HPDE6-E6E7 (cell line): ENCODE results near the gene KLHL2.

ENCODE experiments used
- DNase-seq: peaks from one replicate; pipeline ENCODE4 v3.0.0; 2011; ENCODE audit warnings: missing footprints; ENCODE audit errors: extremely low spot score

Gene KLHL2

DNA sequence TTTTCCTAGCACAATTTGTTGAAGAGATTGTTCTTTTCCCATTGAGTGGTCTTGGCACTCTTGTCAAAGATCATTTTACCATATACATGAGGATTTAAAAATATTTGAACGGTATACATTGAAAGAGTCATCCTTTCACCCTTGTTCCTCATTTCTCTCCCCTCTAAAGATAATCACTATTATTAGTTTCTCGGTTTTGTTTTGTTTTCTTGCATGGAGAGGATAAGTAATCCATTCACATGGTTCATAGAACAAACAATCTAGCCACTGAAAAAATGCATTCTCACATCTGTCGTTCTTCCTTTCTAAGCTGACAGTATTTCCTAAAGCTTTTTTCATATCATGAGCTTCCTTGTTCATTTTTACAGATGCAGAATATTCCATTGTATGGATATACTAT lies 80.9 kb downstream of the KLHL2 start:
- DNase-seq = no peak

DNA sequence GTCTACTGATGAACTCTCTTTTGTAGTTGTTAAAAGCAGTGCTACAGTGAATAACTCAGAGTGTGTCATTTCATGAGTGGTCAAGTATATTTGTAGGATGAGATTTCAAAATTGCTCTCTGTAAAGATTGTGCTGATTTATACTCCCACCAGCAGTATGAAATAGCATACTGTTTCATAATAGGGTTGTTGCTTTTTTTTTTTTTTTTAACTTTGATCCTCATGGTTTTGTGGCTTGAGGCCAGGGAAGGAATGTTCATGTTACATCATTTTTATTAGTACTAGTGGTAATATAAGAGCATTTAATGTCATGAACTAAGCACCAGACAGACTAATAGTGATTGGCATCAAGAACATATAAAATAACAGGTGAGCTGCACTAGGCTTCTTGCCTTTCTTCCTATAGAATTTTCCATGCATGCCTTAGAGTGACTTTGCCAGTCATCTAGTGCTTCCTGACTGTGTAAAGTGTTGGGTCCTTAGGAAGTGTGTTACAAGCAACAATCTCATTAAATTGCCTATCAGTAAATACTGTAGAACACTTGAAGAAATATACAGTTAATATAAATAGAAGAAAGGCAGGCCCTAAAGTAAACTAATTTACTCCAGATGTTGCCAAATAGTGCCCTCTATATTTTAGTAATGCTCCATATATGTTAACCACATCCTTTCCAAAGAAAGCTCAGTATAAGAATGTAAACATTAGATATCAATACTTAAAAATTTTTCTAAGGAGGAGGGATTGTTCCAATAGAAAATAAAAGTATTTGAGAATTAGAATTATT lies 81.5 kb downstream of the KLHL2 start:
- DNase-seq = no peak

DNA sequence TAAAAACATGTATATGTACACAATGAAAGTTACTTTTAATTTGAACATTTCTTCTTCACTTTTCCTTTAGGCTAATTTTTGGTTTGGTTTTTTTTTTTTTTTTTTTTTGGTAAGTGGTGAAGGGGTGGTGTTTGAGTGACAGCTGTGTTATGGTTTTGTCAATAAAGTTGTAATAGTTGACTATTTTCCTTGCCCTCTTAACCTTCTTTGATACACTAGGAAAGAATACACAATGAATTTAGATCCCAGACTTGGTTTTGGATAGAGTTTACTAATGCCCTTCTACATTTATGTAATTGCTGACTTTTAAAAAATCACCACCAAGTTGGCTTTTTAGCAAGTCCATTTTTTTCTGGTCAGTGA lies 82.0 kb downstream of the KLHL2 start:
- no peak for DNase-seq

DNA sequence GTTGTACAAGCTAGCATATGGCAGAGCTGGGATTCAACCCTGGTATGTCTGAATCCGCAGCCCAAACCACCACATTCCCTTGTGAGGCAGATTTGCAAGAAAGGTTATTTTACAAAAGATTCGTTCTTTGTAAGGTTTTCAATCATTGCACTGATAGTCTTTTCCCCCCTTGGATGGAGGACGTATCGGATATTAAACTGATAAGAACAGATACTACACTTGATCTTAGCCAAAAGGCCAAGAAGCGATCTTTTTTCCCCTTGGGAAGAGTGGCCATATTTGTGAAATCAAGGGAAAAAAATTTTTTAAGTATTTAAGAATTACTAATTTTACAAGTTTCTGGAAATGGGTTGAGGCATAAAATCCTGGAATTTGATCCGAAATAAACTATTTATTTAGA lies 85.7 kb downstream of the KLHL2 start:
- DNase-seq = no peak

DNA sequence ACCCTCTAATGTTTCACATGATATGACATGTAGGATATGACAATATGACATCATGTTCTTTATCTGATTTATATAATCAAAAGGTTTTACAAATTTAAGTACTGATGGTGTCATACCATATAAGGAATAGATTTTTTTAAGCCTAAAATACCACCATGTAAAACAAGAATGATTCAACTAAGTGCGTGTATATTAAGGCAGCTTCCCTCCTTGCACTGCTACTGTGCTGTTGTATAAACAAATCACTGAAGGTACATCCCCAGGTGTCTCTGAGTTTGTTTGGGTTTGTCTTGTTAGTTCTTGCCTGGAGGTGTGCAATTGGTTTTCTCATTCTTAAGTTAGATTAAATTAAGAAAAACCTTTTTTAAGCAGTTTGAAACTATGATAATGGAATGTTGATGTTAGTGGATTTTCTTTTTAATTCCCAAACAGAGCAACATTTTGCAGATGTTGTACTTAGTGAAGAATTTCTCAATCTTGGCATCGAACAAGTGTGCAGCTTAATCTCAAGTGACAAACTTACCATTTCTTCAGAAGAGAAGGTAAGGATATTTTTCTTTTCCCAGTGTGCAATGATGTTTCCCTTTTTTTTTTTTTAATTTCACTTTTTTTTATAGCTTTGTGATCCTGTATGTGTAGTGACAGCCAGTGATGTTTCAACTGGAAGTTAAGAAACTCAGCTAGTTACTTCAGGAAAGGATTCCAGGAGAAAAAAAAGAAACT lies 86.7 kb downstream of the KLHL2 start:
- no peak for DNase-seq

DNA sequence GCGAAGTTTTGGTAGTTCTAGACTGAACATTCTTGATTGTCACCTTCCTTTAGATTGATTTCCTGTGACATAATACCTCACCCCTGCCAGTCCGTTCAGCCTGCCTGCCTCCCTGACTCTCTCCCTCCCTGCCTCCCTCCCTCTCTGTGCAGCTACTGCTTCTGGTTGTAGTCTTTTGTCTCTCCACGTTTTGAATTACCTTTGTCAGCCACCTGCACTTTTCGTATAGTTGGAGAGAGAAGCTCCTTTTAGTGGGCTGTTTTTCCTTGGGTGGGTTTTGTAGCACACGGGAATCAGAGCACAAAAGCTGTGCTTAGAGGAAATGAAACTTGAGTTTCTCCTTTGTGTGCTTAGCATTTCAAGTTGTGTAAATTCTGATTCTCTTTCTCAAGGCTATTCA lies 87.5 kb downstream of the KLHL2 start:
- DNase-seq = no peak

DNA sequence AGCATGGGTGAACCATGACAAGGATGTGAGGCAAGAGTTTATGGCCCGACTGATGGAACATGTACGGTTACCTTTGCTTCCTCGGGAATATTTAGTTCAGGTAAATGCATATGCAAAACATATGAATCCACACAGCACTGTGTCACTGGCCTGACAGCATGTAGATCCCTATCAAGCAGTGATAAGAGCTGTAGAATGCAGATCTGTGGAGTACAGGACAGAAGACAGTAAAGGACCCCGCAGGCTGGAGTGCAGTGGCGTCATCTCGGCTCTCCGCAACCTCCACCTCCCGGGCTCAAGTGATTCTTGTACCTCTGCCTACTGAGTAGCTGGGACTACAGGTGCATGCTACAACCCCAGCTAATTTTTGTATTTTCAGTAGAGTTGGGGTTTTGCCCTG lies 90.3 kb downstream of the KLHL2 start:
- DNase-seq = no peak

DNA sequence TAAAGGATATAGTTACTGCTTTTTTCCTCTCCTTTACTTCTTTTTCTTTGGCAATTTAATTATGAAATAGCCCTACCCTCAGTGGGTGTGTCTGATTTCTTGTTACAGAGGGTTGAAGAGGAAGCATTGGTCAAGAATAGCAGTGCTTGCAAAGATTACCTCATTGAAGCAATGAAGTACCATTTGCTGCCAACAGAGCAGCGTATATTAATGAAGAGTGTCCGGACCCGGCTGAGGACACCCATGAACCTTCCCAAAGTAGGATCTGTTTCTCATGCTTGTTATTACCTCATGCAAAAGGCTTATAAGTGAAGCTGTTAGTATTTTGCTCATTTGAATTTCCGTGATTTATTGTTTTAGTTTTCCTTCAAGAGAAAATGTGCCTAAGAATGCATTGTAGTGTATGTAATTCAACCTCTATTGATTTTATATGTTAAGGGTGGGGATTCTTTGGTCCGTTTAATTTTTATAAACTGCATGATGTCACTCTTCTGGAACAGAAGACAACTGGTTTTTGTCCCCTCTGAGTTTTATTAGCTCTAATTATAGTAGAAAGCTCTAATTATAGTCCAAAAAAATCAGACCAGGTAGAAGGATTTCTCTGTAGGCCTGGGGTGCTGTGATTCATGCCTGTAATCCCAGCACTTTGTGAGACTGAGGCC lies 92.2 kb downstream of the KLHL2 start:
- DNase-seq = no peak

DNA sequence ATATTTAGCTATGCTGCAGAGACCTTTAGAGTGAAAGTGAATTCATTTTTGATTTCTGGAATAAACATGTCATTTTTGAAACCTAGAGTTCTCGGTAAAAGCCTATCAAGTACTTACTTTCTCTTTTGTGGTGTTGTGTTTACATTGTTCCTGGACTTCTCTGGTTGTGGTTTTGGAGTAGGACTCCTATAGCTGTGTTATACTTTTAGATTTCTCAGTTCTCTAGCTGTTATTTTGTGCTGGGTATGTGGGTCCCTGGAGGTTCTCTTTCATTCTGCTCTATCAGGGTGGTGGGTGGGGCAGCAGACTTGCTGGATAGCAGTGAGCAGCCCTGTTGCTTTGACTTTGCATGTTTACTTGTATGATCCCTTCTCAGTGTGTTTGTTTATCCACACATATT lies 94.5 kb downstream of the KLHL2 start:
- DNase-seq = no peak

DNA sequence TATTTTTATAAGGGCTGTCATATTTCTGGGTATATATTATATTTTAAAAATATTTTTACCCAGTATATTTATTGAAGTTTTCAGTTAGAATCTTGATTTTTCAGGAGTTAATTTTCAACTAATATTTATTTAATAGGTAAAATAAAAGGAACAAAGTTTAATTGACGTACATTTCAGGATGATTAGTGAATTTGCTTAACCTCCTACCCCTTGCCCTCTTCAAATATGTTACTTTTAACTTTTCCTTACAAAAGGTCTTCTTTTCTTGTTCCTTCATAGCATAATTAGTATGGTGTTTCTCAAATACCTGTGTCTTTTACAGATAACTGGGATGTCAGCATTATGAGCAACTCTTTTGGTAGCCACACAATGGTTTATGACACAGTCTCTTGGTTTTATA lies 95.3 kb downstream of the KLHL2 start:
- no peak for DNase-seq

DNA sequence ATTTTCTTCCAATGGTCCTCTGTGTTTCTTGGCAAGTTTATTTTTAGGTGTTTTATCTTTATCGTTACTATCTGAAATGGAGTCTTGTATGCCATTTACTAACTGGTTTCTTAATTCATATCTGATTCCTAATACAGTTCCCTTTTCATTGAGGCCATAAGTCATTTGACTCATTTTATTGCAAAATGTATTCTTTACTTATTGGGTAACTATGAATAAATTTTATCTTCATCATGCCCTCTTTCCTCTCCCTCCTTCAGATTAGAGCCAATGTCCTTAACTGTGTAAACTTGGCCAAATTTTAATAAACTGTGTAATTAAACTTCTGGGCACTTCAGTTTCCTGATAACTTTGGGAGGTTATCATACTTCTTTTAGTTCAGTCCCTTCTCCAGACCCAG lies 100.8 kb downstream of the KLHL2 start:
- DNase-seq = no peak

DNA sequence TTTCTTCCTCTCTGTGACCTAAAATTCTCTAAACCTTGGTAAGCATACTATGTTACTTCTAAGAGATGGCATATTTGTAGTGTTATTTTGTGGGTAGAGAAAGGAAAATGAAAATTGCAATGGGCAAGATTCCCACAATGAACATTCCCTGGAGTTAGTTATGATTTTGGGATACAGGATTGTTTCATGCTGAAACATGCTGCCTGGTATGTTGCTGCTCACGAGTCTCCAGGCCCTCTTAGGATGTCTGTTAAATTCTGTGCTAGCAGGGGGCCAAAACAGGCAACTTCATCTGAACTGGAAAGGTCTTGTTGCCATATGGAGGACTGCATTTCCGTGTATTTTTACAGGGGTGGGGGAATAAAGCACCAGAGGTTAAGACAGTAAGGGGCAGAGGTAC lies 101.2 kb downstream of the KLHL2 start:
- no peak for DNase-seq

DNA sequence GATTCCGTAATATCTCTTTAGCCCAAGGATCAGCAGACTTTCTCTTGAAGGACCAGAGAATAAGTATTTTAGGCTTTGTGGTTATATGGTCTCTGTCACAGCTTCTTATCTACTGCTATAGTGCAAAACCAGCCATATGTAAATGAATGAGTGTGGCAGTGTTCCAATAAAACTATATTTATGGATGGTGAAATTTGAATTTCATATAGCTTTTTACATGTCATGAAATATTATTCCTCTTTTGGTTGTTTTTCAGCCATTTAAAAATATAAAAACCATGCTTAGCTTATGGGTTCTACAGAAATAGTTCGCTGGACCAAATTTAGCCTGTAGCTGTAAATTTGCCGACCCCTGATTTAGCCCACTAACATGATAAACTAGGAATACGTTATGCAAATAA lies 102.1 kb downstream of the KLHL2 start:
- no peak for DNase-seq

DNA sequence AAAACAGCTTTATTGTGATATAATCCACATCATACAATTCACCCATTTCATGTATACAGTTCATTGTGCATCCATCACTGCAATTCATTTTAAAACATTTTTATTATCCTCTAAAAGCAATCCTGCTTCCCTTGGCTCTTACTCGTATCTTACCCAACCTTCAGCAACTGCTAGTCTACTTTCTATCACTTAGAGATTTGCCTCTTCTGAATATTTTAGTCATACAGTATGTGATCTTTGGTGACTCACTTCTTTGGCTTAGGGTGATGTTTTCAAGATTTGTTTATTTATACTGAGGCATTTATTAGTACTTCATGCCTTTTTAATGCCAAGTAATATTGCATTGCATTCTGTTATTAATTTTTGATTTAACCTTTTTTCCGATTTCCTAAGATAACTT lies 105.1 kb downstream of the KLHL2 start:
- no peak for DNase-seq

DNA sequence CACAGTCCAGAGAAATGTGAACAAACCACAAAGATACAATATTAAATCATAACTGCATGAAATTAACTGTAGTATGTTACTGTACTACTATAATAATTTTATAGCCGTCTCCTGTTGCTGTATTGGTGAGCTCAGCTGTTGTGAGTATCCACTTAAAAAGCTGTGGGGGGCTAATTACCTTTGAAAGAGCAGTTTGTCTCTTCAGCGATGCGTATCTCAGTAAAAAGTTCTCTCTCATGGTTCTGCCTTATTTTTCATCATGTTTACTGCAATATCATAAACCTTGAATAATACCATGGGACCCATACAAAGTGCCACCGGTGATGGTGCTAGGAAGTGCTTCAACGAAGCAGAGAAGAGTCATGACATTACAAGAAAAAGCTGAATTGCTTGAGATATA lies 111.7 kb downstream of the KLHL2 start:
- no peak for DNase-seq

DNA sequence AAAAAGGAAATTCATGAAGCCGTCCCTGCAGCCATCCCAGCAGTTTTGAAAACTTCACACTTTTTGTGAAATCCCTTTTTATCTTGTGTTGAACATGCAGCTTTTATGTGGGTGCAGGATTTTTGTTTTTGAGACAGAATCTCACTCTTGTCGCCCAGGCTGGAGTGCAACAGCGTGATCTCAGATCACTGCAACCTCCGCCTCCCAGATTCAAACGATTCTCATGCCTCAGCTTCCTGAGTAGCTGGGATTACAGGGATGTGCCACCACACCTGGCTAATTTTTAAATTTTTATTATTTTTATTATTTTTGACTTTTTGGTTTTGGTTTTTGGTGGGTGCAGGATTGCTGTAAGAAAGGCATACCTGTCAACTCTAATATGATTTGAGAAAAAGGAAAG lies 112.1 kb downstream of the KLHL2 start:
- DNase-seq = no peak

DNA sequence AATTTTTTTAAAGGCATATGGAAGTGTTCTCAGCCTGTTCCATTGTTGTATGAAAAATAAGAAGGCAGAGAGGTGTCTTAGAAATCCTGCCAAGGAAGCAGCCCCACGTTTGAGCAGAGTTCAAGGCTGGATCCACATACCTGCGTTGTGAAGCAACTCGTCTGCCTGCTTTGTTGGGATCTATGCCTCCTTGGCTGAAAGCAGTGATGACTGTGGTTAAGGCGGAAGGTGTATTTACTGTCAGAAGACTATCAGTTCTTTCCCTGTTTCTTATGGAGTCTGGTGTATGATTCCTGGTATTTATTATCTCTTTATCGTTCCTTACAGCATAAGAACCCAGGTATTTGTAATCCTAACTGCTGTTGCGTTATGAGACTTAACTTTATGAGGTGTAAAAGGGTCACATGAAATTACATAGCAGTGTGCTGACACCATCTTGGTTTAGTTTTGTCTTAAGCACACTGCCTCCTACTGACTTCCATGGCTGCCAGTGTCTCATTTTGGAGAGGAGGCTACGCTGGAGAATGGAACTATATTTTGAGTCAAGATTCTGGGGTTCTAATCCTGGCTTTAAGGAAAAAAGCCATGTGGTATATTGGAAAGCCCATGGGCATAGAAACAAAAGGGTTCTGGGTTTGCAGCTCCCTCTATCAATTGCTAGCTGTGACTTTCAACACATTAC lies 117.0 kb downstream of the KLHL2 start:
- DNase-seq = no peak

DNA sequence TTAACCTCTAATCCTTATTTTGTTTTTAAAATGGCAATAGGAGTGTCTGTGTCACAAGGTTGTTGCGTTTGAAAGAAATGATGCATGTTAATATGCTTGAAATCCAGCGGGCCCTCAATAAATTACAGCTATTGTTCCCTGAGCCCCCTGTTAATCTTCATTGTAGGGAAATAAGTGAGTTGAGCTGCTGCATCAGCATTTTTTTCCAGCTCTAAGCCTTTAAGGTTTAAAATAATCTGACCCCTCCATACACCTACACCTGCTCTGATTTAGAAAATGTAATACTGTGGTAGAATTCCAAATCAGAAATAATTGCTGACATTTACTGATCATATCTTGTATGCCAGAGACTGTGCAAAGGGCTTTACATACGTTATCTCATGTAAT lies 117.5 kb downstream of the KLHL2 start:
- DNase-seq = no peak

DNA sequence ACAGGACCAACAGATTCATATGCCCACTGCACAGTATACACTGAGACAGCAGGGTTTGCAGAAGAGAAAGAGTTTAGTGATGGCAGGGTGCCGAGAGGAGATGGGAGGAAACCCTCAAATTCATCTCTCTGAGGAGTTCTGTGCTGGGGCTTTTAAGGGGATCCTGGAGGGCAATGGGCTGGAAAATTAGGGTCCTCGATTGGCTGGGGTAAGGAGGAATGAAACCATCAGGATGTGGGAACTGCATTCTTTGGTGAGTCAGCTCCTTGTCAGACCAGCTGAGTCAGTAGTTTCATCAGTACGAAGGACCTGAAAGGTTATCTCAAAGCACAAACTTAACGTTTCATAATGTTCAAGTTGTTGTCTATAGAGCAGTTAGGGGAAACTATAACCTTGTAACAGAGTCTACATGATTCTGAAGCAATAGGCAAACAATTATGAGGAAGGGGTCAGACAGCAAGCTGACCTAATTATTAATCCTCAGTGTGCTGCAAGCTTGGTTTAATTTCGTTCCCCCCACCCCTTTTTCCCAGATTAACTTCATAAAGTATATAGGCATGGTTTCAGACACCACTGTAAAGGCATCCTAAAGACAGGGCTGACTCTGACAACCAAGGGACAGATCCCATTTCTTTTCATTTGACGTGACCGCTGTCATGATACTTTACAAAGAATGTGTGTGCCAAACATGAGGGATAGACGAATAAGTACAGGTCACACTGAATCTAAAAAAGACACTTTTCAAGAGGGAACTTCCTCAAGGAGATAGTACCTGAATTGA lies 118.6 kb downstream of the KLHL2 start:
- DNase-seq = peak; percentile 26

DNA sequence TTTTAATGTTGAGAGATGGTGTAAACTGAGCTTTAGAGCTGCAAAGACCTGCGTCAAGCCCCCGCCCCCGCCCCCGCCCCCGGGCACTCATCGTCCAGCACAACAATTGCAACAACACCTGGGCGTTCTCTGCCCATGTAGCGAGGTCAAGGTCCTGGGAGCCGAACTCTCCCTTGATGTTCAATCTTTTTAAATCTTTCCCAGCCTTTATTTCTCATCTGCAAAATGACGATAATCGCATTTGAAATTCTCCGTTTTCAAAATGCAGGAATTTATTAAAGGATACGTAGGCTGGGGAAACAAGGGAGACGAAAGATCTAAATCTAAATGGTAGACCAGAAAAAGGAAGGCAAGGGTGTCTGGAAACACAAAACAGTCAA lies 119.5 kb downstream of the KLHL2 start:
- DNase-seq = peak; percentile 38

DNA sequence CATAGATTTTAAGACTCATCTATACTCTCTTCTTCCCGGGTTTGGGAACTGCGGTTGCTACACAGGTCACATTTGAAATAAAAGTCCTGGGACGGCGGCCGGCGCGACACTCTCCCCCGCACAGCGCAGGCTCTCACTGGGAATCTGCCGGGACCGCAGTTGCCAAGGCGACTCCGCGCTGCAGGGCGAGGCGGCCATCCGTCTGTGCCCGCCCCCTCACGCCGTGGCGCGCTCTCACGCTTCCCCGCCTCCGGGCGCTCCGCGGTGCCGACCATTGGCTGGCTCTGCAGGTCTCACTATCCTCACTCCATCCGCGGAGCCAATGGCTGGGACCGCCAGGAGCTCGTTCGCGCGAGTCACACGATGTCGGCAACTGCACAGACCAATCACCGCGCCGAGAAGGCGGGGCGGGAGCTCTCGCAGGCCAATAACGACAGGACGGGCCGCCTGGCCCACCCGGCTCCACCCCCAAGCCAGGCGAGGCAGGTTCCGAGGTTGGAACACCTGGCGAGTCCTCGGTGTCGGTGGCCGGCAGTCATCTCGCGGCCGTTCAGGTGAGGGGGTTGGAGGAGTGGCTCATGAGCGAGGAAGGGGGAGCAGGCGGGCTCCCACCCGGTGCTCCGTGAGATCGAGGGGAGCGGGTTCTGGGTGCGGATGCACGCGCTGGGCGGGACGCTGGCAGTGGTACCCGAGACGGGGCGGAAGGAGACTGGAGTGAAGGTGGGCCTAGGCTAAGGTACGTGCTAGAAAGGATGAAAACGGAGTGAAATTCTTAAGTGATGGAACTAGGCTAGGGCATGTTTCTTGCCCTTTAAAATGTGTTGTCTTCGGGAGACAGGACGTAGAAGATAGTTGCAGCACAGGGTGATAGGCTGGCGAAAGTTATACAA lies 120.1 kb downstream of the KLHL2 start, which contains the start of gene MSMO1:
Gene MSMO1 (plus strand): TSS at position 459 of the 890 bp plus-strand sequence. CDS start 5,702 bp downstream, outside the sequence.
- peak; percentile 94 for DNase-seq
